Measurements from ENCODE around the gene CMIP. TPM values are rescaled to one million over a fixed set of nuclear protein-coding genes. Genes with fewer than 3 reads are reported as not detected.

Gene CMIP
- total RNA-seq, 1 experiment from 2014 or later, result 68.0 TPM

DNA sequence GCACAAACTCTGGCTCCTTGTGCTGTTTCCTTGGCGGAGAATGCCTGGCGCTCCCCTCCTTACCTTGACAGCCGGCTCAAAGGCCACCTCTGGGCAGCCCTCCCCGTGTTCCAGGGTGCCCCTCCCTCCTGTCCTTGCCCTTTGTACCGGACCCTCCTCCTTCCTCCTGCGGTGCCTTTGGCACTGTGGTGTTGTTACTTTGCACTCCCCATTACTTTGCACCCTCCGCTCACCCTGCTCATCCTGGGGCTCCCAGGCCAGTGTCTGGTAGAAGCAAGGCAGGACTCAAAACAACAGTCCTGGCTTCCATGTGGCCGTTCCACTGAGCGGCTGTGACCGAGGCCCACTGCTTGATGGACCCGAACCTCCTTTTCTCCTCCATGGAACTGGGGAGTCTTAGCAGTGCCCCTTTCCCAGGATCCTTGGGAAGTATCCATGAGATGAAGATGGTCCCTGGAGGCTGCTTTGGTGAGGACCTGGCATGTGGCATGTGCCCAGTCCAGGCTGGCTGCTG lies 147.8 kb downstream of the CMIP start:
- Mint-ChIP-seq H3K27me3 (ENCODE audit: insufficient read depth, unreplicated experiment) (no peaks in the 10 kb centered on the region), H3K9me3 (ENCODE audit: unreplicated experiment) (no peaks in the 10 kb centered on the region), H3K27ac (ENCODE audit: unreplicated experiment) (peak overlapping the region; percentile 61), H3K4me1 (ENCODE audit: low read depth, unreplicated experiment) (peaks cover 35% of the 10 kb centered on the region), H3K36me3 (ENCODE audit: insufficient read depth, unreplicated experiment) (peaks cover 44% of the 10 kb centered on the region), H3K4me3 (ENCODE audit: unreplicated experiment) (no peak overlapping the region)
- POLR2A ChIA-PET, result no interaction called here
- intact Hi-C loops (cut with micrococcal nuclease; ENCODE audit: unreplicated experiment), result no loop called here
- H3K9me3 ChIP-seq, result no peaks in the 10 kb centered on the region
- CTCF ChIA-PET, result no interaction called here
- no peaks in the 10 kb centered on the region for H3K27me3 ChIP-seq (replicated peaks; ENCODE audit: control insufficient read depth, insufficient read depth, low read length)
- no TSS peak for BruUV-seq (replicated peaks)
- DNase-seq, result peak in 1 of 2 experiments; percentile 30
- H3K4me3 ChIP-seq (ENCODE audit: low read depth, low read length), result no peak overlapping the region
- H3K36me3 ChIP-seq (ENCODE audit: control insufficient read depth, insufficient read depth, low read length), result no peaks in the 10 kb centered on the region
- H3K4me1 ChIP-seq, result peaks cover 27% of the 10 kb centered on the region
- TF ChIP-seq, protein P1, sequence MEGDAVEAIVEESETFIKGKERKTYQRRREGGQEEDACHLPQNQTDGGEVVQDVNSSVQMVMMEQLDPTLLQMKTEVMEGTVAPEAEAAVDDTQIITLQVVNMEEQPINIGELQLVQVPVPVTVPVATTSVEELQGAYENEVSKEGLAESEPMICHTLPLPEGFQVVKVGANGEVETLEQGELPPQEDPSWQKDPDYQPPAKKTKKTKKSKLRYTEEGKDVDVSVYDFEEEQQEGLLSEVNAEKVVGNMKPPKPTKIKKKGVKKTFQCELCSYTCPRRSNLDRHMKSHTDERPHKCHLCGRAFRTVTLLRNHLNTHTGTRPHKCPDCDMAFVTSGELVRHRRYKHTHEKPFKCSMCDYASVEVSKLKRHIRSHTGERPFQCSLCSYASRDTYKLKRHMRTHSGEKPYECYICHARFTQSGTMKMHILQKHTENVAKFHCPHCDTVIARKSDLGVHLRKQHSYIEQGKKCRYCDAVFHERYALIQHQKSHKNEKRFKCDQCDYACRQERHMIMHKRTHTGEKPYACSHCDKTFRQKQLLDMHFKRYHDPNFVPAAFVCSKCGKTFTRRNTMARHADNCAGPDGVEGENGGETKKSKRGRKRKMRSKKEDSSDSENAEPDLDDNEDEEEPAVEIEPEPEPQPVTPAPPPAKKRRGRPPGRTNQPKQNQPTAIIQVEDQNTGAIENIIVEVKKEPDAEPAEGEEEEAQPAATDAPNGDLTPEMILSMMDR (IDR thresholded peaks at IDR 0.05; ENCODE audit: insufficient read depth in 1 of 2, low read depth in 1 of 2, low read length in 1 of 2, severe bottlenecking in 1 of 2, unreplicated experiment in 1 of 2), result no peak

DNA sequence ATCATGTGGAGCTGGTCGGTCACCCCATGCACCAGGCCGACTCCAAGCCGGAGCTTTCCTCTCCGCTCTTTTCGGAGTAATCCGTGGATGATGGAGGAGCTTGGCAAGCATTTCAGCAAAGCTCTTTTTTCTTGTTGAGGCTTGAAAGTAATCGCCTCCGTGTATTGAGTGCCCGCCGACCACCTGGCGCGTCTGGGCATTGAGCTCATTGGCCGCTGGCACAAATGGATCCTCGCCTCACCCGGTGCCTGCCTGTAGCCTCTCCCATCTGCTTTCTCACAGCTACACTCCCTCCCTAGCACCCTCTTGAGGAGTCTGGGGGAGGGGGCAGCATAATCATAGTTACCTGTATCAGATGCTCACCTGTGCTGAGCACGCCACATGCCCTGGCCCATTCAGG lies 148.9 kb downstream of the CMIP start:
- H3K4me1 ChIP-seq, result peaks cover 30% of the 10 kb centered on the region
- CTCF ChIA-PET, result no interaction called here
- POLR2A ChIA-PET, result no interaction called here

DNA sequence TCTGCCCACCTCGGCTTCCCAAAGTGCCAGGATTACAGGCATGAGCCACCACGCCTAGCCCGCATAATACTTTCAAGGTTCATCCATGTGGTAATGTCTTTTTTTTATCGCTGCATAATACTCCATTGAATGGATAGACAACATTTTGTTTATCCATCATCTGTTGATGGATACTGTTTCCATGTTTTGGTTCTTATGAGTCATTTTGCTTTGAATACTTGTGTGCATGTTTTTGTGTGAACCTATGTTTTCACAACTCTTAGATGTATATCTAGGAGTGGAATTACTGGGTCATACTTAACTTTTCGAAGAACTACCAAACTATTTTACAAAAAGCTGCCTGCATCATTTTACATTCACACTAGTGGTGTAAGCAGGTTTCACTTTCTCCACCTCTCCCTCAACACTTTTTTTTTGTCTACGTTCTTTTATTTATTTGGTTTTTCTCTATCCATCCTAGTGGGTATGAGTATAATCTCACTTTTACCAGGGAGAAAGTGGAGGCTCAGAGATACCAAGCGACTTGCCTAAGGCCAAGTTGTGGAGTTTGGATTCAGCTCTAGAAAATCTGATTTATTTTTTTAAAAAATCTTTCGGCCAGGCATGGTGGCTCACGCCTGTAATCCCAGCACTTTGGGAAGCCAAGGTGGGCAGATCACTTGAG lies 151.2 kb downstream of the CMIP start:
- Mint-ChIP-seq H3K4me3 (ENCODE audit: unreplicated experiment) (no peak overlapping the region), H3K9me3 (ENCODE audit: unreplicated experiment) (no peaks in the 10 kb centered on the region), H3K36me3 (ENCODE audit: insufficient read depth, unreplicated experiment) (peaks cover 46% of the 10 kb centered on the region), H3K4me1 (ENCODE audit: low read depth, unreplicated experiment) (peaks cover 55% of the 10 kb centered on the region), H3K27me3 (ENCODE audit: insufficient read depth, unreplicated experiment) (no peaks in the 10 kb centered on the region), H3K27ac (ENCODE audit: unreplicated experiment) (peak overlapping the region; percentile 22)
- intact Hi-C loops (cut with micrococcal nuclease; ENCODE audit: unreplicated experiment), result no loop called here
- H3K27me3 ChIP-seq (replicated peaks; ENCODE audit: control insufficient read depth, insufficient read depth, low read length), result no peaks in the 10 kb centered on the region
- no peaks in the 10 kb centered on the region for H3K36me3 ChIP-seq (ENCODE audit: control insufficient read depth, insufficient read depth, low read length)
- CTCF ChIA-PET, result interaction anchor here (0.6 kb wide), 1 partner anchor 675 kb away, joined by 5 read pairs; no protein-coding TSS in a partner anchor
- peaks cover 51% of the 10 kb centered on the region for H3K4me1 ChIP-seq
- H3K4me3 ChIP-seq (ENCODE audit: low read depth, low read length), result no peak overlapping the region
- POLR2A ChIA-PET, result no interaction called here
- no TSS peak for BruUV-seq (replicated peaks)
- DNase-seq, result no peak
- TF ChIP-seq, protein P1 (IDR thresholded peaks at IDR 0.05; ENCODE audit: insufficient read depth in 1 of 2, low read depth in 1 of 2, low read length in 1 of 2, severe bottlenecking in 1 of 2, unreplicated experiment in 1 of 2), result no peak
- H3K9me3 ChIP-seq, result no peaks in the 10 kb centered on the region

More for the DNA sequence above, 148.9 kb downstream of the CMIP start:
- Histone ChIP-seq H3K36me3 (ENCODE audit: control insufficient read depth, insufficient read depth, low read length) (no peaks in the 10 kb centered on the region), H3K9me3 (no peaks in the 10 kb centered on the region), H3K27me3 (replicated peaks; ENCODE audit: control insufficient read depth, insufficient read depth, low read length) (no peaks in the 10 kb centered on the region), H3K4me3 (ENCODE audit: low read depth, low read length) (no peak overlapping the region)
- H3K36me3 Mint-ChIP-seq (ENCODE audit: insufficient read depth, unreplicated experiment), result peaks cover 45% of the 10 kb centered on the region
- intact Hi-C loops (cut with micrococcal nuclease; ENCODE audit: unreplicated experiment), result no loop called here
- peak overlapping the region; percentile 44 for H3K27ac Mint-ChIP-seq (ENCODE audit: unreplicated experiment)
- DNase-seq, result no peak
- H3K9me3 Mint-ChIP-seq (ENCODE audit: unreplicated experiment), result no peaks in the 10 kb centered on the region
- BruUV-seq (replicated peaks), result no TSS peak
- TF ChIP-seq, protein P1 (IDR thresholded peaks at IDR 0.05; ENCODE audit: insufficient read depth in 1 of 2, low read depth in 1 of 2, low read length in 1 of 2, severe bottlenecking in 1 of 2, unreplicated experiment in 1 of 2), result no peak
- peaks cover 39% of the 10 kb centered on the region for H3K4me1 Mint-ChIP-seq (ENCODE audit: low read depth, unreplicated experiment)
- no peak overlapping the region for H3K4me3 Mint-ChIP-seq (ENCODE audit: unreplicated experiment)
- H3K27me3 Mint-ChIP-seq (ENCODE audit: insufficient read depth, unreplicated experiment), result no peaks in the 10 kb centered on the region
